Measurements from ENCODE around the gene ZBTB48. TPM values are rescaled to one million over a fixed set of nuclear protein-coding genes. Genes with fewer than 3 reads are reported as not detected.
"Not testable (repeated sequence)": the region's sequence is repeated elsewhere in the genome, so short reads cannot be mapped to it uniquely, and the experiment has no call there.

Gene ZBTB48
- total RNA-seq, 1 donor from 2014 or later = 106 TPM

- Histone ChIP-seq H3K4me1 (peaks cover 27 to 49% of the 10 kb centered on the region in 2 donors), H3K27me3 (no peaks in the 10 kb centered on the region), H3K27ac (peak overlapping the region; percentile 98 to 99), H3K36me3 (peaks cover 65 to 70% of the 10 kb centered on the region in 2 donors), H3K4me3 (peak overlapping the region in 1 of 2 donors; percentile 95), H3K9me3 (no peaks in the 10 kb centered on the region)
- TF ChIP-seq, protein P1, sequence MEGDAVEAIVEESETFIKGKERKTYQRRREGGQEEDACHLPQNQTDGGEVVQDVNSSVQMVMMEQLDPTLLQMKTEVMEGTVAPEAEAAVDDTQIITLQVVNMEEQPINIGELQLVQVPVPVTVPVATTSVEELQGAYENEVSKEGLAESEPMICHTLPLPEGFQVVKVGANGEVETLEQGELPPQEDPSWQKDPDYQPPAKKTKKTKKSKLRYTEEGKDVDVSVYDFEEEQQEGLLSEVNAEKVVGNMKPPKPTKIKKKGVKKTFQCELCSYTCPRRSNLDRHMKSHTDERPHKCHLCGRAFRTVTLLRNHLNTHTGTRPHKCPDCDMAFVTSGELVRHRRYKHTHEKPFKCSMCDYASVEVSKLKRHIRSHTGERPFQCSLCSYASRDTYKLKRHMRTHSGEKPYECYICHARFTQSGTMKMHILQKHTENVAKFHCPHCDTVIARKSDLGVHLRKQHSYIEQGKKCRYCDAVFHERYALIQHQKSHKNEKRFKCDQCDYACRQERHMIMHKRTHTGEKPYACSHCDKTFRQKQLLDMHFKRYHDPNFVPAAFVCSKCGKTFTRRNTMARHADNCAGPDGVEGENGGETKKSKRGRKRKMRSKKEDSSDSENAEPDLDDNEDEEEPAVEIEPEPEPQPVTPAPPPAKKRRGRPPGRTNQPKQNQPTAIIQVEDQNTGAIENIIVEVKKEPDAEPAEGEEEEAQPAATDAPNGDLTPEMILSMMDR (IDR thresholded peaks at IDR 0.05) = no peak
- intact Hi-C loops (cut with DNase I) = no loop called here
- no peak for DNase-seq (ENCODE audit: low spot score in 2 of 2)
Observed at GRCh38 chr1:6597777-6598131, 18.0 kb downstream of the ZBTB48 start.

GRCh38 chr1:6599141-6599975 is 19.6 kb downstream of the ZBTB48 start:
- peaks cover 23 to 50% of the 10 kb centered on the region in 2 donors for H3K4me1 ChIP-seq
- intact Hi-C loops (cut with DNase I) = no loop called here
- no peaks in the 10 kb centered on the region for H3K9me3 ChIP-seq
- peak overlapping the region; percentile 98 to 99 for H3K27ac ChIP-seq
- H3K4me3 ChIP-seq = peak overlapping the region; percentile 92 to 95
- TF ChIP-seq, protein P1 (IDR thresholded peaks at IDR 0.05) = no peak
- peaks cover 49 to 54% of the 10 kb centered on the region in 2 donors for H3K36me3 ChIP-seq
- DNase-seq (ENCODE audit: low spot score in 2 of 2) = no peak
- H3K27me3 ChIP-seq = no peaks in the 10 kb centered on the region

DNA sequence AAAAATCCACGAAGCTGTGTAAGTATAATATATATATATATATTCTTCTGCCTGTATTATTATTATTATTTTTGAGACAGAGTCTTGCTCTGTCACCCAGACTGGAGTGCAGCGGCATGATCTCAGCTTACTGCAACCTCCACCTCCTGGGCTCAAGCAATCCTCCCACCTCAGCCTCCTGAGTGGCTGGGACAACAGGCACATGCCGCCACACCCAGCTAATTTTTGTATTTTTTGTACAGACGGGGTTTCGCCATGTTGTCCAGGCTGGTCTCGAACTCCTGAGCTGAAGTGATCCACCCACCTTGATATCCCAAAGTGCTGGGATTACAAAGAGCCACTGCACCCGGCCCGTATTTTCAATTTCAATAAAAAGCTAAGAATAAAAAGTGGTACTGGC is 20.2 kb downstream of the ZBTB48 start:
- H3K36me3 ChIP-seq = peaks cover 42 to 48% of the 10 kb centered on the region in 2 donors
- H3K4me3 ChIP-seq = peak overlapping the region; percentile 92 to 95
- H3K9me3 ChIP-seq; H3K27me3 ChIP-seq; DNase-seq (ENCODE audit: low spot score in 2 of 2): not testable (repeated sequence)
- intact Hi-C loops (cut with DNase I) = loop anchor here (2.0 kb wide), 1 partner anchor 45 kb away; the partner anchor contains the start of genes NOL9 and TAS1R1
- peak overlapping the region; percentile 98 to 99 for H3K27ac ChIP-seq
- H3K4me1 ChIP-seq = peaks cover 23 to 55% of the 10 kb centered on the region in 2 donors

DNA sequence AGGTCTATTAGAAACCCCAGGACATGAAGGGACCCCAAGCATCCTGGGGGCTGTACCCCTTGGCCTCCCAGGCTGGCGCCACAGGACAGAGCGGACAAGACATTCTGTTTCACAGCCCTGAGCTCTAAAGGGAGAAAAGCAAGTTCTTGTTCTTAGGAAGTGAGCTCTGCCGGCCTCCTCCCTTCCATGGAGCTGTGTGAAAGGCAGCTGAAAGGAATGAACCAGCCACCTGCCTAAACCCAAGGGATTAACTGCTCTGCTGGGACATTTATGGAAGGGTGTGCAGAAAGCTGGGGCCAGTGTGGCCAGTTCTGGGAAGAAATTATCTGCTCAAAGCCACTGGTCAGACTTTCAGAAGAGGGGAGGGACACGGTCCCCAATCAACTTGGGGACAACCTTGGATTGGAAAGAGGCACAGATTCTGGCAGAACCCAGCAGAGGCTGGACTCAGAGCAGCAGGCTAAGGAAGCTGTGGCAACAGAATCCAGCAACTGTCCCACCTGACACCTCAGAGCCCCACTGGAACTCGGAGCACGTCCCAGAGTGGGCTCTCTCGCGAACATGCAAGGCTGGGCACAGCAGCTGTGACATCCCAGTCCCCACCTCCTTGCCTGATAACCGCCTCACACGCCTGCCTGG is 20.7 kb downstream of the ZBTB48 start:
- TF ChIP-seq, protein P1 (IDR thresholded peaks at IDR 0.05) = no peak
- Histone ChIP-seq H3K27ac (peak overlapping the region; percentile 98 to 99), H3K4me3 (peak overlapping the region; percentile 92 to 95), H3K9me3 (no peaks in the 10 kb centered on the region), H3K27me3 (no peaks in the 10 kb centered on the region), H3K36me3 (peaks cover 37 to 42% of the 10 kb centered on the region in 2 donors), H3K4me1 (peaks cover 23 to 58% of the 10 kb centered on the region in 2 donors)
- DNase-seq (ENCODE audit: low spot score in 2 of 2) = no peak
- intact Hi-C loops (cut with DNase I) = loop anchor here (1.0 to 2.0 kb wide), 4 partner anchors 21 to 46 kb away; partner anchors contain the start of genes NOL9, TAS1R1 and ZBTB48

DNA sequence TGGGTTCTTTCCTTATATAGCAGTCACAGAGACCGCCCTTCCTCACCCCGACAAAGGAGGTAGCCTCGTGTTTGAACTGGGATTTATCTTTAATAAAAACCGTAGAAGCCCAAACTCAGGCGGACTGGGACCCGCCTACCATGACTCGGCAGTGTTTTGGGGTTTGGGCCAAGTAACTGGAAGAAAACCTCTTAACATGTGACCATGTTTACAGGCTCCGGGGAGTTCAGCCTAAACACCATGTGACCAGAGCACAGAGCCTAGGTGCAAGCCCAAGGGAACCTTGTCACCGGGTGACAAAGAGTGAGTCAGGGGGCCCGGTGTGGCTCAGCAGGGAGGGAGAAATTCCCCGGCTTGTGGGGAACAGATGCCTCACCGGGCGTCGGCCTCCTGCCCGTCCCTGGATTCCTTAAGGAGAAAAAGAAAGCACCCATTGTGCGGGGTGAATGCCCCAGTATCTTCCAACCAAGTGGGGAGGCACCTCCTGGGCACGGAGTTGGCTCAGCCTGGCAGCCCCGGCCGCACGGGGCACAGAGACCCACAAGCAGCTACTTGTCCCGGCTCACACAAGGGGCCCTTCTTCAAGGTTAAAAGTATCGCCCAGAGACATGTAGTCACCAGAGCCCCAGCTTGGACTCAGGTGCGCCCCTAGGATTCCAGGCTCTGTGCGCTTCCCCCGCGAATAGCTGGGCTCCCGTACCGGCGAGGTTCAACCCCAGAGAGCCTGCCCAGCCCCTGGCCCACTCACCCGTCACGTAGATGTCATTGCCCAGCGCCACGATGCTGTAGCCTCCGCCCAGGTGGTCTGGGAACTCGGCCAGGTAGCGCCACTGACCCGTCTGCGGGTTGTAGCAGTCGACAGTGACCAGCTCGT is 21.5 kb downstream of the ZBTB48 start:
- peak overlapping the region; percentile 98 to 99 for H3K27ac ChIP-seq
- TF ChIP-seq, protein P1 (IDR thresholded peaks at IDR 0.05) = no peak
- intact Hi-C loops (cut with DNase I) = loop anchor here (1.0 to 2.0 kb wide), 4 partner anchors 22 to 46 kb away; partner anchors contain the start of genes NOL9, TAS1R1 and ZBTB48
- H3K4me3 ChIP-seq = peak overlapping the region; percentile 92 to 95
- peaks cover 32 to 35% of the 10 kb centered on the region in 2 donors for H3K36me3 ChIP-seq
- peak; percentile 86 to 95 for DNase-seq (ENCODE audit: low spot score in 2 of 2)
- no peaks in the 10 kb centered on the region for H3K9me3 ChIP-seq
- peaks cover 23 to 50% of the 10 kb centered on the region in 2 donors for H3K4me1 ChIP-seq
- H3K27me3 ChIP-seq = no peaks in the 10 kb centered on the region

Measured in ascending aorta (tissue), 2 donors.